Right renal cortex interstitium (tissue), 3 donors: Measurements from ENCODE around the gene ALG10B. TPM values are rescaled to one million over a fixed set of nuclear protein-coding genes. Genes with fewer than 3 reads are reported as not detected.
"Not testable (repeated sequence)": the region's sequence is repeated elsewhere in the genome, so short reads cannot be mapped to it uniquely, and the experiment has no call there.

ENCODE experiments used
- DNase-seq, 3 donors: peaks; one replicate each; pipeline ENCODE4 v3.0.0-alpha.2; 2013; ENCODE audit warnings: low read depth in 3 of 3, low spot score in 2 of 3
- polyA plus RNA-seq, 3 donors: library from polyadenylated mRNA; unstranded; fragments of 120-200 nt; gene quantifications; one replicate each; pipeline ENCODE4 v1.2.1, GENCODE V29; 2013; ENCODE audit not compliant: insufficient read length in 3 of 3

ALG10B gene
- 10 to 100 TPM in 2 of 3 donors, 1 to 10 TPM in 1; 9.7 to 12.9 (median 12.4) TPM for polyA plus RNA-seq

GRCh38 chr12:38316391-38317129 is at the start of gene ALG10B:
ALG10B (plus strand) TSS chr12:38316774; CDS start chr12:38316894, 120 bp downstream.
- DNase-seq = peak; percentile 91 to 94 (median 91)

- DNase-seq = no peak
Observed at GRCh38 chr12:38268612-38269011, 48.0 kb upstream of the ALG10B start.

- no peak for DNase-seq
Observed at GRCh38 chr12:38269897-38270296, 46.7 kb upstream of the ALG10B start.

GRCh38 chr12:38279756-38280155 is 36.8 kb upstream of the ALG10B start:
- DNase-seq = no peak

DNA sequence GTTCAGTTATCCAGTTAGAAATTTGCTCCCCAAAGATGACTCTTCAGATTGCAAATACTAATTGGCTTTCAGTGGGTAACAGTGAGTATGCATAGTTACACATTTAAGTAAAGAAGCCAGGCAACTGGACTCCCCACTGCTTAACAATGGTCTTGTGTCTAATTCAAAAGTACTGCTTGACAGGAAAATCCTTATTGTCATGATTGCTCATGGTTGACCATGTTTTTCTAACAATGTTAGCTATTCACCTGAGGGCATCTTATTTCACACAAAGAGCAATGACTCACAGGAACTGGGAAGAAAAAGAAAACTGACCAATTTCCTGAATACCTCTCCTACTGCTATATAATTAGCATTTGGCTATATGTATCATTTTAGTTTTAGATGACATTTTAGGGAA is 33.7 kb upstream of the ALG10B start:
- no peak for DNase-seq

GRCh38 chr12:38289396-38289795 is 27.2 kb upstream of the ALG10B start:
- no peak for DNase-seq

GRCh38 chr12:38291160-38291559 is 25.4 kb upstream of the ALG10B start:
- no peak for DNase-seq

GRCh38 chr12:38302972-38303371 is 13.6 kb upstream of the ALG10B start:
- not testable (repeated sequence) for DNase-seq

DNA sequence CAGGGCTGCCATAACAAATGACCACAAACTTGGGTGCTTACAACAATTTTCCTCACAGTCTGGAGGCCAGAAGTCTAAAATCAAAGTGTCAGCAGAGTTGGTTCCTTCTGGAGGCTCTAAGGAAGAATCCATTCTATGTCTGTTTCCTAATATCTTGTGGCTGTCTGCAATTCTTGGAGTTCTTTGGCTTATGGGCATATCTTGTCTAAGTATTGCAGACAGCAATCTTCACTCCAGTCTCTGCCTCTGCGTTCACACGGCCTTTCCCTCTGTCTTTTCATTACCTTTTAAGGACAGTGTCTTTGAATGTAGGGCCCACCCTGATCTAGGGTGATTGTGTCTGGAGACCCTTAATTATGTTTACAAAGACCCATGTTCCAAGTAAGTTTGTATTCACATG is 5.4 kb downstream of the ALG10B start:
- DNase-seq = not testable (repeated sequence)

DNA sequence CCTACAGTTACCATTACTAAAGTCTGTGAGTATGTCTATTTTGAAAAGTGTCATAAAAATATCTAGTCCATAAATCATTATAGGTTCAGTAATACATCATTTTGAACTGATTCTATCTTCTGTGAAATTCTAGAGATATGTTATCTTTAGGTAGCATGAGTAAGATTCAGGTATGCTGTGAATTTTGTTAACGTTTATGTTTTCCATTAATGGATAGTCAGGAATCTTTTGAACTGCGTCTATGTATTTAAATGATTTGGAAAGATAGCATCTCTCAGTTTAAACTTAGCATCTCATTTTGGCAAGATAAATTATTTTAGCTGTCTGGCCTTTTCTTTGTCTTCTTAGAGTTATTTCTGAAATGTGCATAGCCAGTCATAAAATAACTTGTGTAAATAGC is 8.3 kb downstream of the ALG10B start:
- DNase-seq = no peak

DNA sequence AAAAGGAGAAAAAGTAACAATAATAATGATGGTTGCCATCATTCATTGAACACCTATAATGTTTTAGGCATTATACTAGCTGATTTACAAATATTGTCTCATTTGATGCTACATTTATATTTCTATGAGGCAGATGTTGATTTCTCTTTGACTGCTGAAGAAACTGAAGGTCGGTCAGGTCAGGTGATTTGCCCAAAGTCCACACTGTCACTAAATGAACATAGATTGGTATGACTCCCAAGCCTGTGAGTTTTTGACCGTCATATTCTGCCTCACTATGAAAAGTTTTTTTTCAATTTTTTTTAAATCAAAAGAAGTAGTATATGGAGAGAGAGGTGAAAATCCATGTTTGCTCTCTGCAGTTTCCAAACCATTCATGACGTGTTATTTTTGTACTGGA is 10.8 kb downstream of the ALG10B start:
- no peak for DNase-seq

DNA sequence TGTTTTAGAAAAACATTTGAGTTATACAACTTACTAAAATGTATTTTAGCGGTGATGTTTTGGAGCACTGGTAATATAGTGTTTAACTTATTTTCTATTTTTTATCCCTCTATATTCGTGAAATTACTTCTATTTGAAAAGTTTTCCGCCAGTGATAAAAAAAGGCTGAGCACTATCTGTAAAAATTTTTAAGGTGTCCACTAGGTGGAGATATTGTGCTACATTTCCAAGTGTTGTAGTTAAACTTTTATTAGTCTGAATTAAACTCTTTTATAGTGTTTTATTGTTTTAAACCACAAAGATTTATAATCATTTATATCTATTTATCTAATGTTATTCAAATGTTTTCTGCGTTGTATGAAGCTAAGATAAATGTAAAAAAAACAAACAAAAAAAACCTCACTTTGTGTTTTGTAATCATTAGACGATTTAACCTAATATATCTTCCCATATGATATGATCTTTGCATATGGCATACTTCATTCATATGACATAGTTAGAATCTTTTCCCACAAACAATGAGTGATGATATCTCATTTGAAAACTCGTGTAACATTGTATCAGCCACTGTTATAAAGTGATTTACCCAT is 11.8 kb downstream of the ALG10B start:
- DNase-seq = no peak

DNA sequence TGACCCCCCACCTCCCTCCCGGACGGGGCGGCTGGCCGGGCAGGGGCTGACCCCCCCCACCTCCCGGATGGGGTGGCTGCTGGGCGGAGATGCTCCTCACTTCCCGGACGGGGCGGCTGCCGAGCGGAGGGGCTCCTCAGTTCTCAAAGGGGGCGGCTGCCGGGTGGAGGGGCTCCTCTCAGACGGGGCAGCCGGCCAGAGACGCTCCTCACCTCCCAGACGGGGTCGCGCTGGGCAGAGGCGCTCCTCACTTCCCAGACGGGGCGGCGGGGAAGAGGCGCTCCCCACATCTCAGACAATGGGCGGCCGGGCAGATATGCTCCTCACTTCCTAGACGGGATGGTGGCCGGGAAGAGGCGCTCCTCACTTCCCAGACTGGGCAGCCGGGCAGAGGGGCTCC is 13.8 kb downstream of the ALG10B start:
- DNase-seq = not testable (repeated sequence)

GRCh38 chr12:38332814-38333213 is 16.2 kb downstream of the ALG10B start:
- no peak for DNase-seq

DNA sequence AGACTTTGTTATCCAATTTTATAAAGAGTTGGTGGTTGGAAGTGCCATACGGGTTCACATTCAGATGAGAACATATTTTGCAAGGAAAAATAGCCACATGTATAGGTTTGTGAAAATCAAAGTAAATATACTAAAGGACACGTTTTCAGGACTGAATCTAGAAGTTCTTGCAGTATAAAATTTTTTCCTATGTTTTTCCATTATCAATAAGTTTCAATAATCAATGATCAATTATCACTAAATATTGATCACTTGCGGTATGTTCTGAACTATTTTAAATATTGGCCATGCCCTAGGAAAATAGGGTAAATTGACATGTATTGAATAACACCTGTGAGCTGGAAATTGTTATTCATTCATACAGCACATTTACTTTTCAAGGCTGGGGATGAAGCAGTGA is 25.9 kb downstream of the ALG10B start:
- DNase-seq = no peak

DNA sequence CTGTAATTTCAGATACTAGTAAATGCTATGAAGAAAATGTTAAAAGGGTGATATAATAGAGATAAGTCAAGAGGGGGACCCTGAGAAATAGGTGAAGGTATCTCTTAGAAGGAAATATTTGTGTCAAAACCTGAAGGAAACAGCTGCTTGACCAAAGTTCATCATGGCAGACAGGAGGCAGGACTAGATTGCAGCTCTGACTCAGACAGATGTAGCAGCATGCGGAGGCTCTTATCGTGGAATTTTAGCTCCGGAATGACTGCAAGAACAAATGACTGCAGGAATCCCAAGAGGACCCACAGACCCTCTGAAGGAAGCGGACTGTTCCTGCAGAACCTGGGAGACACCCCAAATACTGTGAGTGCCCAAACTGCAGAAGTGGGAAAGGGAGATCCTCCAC is 26.7 kb downstream of the ALG10B start:
- DNase-seq = not testable (repeated sequence)

GRCh38 chr12:38343916-38344315 is 27.3 kb downstream of the ALG10B start:
- not testable (repeated sequence) for DNase-seq

GRCh38 chr12:38350342-38351174 is 34.0 kb downstream of the ALG10B start:
- no peak for DNase-seq

DNA sequence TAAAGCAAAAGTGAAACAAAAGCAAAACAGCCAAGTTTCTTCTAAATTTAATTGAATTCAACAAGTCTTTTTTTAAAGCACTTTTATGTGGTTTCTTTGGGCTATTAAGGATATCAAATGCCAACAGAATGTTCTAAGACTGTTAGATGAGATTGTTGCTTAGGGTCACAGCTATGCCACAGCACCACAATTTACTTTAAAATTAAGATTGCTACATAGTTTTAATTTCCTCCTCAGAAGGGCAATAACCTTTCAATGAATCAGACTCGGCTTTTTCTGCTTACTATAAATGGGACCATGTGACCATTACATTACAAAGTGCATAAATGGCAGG is 34.6 kb downstream of the ALG10B start:
- not testable (repeated sequence) for DNase-seq

- DNase-seq = no peak
Observed at GRCh38 chr12:38367506-38367905, 50.9 kb downstream of the ALG10B start.

DNA sequence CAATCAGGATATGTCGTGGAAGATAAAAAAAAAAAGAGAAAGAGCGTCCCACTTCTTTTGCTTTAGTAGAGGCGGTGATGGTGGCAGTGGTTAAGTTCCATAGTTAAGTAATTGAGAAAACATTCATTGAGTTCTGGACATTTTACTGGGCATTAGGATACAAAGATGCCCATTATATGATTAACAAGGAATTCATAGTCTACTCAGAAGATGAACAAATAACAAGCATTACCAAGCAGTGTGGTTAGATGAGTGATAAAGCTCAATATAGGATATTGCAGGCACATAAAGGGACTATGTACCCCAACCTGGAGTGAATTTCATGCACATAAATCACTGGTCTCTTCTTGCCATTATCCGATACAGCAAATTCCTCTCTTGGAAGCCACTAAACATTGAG is 53.7 kb downstream of the ALG10B start:
- DNase-seq = no peak

- DNase-seq = no peak
Observed at GRCh38 chr12:38373784-38374183, 57.2 kb downstream of the ALG10B start.
